ENCODE measurements around the gene SPOCK3.
"Not testable (repeated sequence)": the region's sequence is repeated elsewhere in the genome, so short reads cannot be mapped to it uniquely, and the experiment has no call there.

The SPOCK3 gene

DNA sequence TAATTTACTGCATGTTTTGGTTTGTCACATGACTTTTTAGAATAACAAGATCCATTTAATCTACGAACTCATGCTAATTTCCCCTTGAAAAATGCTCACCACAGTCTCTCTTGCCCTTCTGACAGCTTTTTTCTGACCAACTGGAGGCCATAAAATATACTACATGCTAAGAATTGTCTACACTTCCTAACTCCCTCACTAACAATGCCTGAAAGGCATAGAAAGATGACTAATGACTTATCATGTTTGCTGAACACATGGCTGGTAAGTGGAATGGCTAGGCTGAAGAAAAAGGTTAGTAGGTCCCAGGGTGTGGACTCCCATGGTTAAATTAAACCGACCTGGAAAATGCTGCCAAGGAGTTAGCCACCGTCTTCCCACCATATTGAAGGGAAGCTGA is 309.9 kb downstream of the SPOCK3 start:
- no peak for DNase-seq

DNA sequence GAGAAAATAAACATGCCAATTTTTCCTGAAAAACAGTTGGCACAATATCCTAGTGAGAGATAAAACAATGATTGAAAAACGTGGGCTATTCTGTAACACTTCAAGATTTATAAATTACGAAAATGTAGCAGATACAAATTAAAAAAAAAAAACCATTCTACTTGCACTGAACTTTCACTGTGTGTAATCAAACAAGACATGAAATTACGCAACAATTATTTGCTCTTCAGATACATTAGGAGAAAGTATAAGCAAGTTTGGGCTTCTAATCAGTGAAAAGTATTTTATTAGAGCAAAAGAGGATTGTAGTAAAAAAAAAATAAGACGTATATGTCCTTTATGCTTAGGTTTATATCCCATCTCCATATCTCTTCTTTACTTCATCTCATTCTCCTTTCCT is 320.4 kb downstream of the SPOCK3 start:
- DNase-seq: no peak

DNA sequence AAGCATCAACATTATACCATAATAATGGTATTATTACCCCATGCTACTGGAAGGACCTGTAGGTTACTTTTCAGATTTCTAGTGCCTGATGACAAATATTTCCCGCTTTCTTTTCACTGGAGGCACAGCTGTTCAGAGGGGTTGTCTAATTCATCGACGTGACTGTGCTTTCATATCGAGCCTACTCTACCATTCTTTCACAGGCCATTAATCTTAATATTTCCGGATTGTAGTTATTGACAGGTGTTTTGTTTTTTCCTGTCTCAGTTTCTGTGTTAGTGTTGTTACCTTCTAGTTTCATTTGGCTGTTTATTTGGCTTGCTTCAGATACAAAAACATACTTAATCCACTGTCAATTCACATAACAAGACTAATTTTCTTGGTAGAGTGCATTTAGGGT is 330.9 kb downstream of the SPOCK3 start:
- no peak for DNase-seq

- DNase-seq: no peak
Measured at GRCh38 chr4:166902941-166903340, 331.4 kb downstream of the SPOCK3 start.

DNA sequence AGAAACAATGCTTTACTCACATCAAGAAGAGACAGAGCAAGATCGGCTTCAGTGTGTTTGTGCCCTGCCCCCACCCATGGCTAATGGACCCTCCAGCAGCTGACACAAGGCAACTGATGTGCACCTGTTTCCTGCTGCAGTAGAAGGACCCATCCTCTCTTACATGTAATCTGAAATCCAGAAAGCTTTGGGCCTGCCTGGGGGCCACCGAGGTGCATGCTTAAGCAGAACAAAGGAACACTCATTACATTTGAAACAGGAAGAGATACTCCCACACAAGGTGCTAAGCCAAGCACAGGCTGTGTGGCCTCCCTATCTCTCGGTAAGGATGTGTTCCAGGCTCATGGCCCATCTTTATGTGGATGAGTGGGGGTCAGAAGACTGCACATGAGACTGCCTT is 338.0 kb downstream of the SPOCK3 start:
- no peak for DNase-seq

GRCh38 chr4:166895771-166896170 is 338.5 kb downstream of the SPOCK3 start:
- no peak for DNase-seq

GRCh38 chr4:166887457-166887856 is 346.8 kb downstream of the SPOCK3 start:
- DNase-seq: no peak

DNA sequence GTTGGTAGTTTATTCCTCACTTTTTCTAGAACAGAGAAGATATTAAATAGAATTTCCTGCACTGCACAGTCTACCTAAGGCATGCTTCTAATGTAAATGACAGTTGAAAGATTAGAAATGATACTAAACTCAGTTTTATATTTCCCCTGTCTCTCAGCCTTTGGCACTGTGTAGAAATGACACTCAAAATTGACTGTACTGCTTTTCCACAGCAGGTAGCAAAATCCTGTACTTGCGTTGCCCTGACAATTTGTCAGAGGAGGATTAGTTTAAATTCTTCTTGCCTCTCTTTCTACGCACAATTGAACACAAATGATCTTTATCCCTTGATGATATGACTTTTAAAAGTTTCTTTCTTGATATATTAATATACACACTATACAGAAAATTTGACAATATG is 347.6 kb downstream of the SPOCK3 start:
- no peak for DNase-seq

GRCh38 chr4:166882221-166882620 is 352.1 kb downstream of the SPOCK3 start:
- no peak for DNase-seq

GRCh38 chr4:166875821-166876220 is 358.5 kb downstream of the SPOCK3 start:
- no peak for DNase-seq

DNA sequence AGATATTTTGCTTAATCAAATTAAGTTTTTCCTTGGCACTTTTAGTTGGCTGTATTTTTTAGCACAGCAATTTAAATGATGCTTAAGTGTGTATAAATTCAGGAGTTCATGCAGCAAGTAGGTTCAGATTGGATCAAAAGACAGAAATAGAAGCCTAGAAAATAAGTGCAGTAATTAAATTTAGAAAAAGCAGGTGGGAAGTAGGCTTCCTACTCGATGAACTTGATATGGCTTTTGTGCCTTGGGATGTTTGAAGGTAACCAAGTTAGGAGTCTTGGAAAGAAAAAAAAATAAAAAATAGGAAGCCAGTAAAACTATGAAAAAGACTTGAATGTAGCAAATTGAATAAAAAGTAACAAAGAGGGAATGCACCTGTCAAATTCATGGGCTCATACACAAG is 372.3 kb downstream of the SPOCK3 start:
- no peak for DNase-seq

GRCh38 chr4:166850398-166850797 is 383.9 kb downstream of the SPOCK3 start:
- DNase-seq: not testable (repeated sequence)

DNA sequence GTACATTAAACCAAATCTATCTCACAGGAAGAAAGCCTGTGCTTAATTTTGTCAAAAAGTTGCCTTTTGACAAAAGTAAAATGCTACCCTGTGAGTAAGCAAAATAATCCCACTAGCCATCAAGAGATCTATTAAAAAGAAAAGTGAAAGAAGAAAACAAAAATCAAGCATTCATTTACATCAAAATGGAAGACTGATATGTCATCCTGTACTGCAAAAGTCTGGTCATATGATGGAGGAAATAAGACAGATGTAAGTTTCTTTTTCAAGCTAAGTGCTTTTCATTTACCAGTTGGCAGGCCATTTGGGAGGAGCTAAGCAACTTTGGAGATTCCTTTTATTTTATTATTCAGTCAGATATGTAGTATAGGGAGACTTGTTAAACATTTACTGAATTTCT is 387.4 kb downstream of the SPOCK3 start:
- no peak for DNase-seq

DNA sequence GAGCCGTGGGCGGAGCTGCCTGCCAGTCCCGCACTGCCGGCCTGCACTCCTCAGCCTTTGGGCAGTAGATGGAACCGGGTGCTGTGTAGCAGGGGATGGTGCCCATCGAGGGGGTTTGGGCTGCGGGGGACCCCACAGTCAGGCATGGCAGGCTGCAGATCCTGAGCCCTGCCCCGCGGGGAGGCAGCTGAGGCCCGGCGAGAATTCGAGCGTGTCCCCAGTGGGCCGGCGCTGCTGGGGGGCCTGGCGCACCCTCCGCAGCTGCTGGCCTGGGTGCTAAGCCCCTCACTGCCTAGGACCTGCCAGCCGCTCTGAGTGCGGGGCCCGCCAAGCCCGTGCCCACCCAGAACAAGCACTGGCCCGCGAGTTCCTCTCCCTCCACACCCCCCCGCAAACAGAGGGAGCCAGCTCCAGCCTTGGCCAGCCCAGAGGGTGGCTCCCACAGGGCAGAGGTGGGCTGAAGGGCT is 391.5 kb downstream of the SPOCK3 start:
- no peak for DNase-seq

DNA sequence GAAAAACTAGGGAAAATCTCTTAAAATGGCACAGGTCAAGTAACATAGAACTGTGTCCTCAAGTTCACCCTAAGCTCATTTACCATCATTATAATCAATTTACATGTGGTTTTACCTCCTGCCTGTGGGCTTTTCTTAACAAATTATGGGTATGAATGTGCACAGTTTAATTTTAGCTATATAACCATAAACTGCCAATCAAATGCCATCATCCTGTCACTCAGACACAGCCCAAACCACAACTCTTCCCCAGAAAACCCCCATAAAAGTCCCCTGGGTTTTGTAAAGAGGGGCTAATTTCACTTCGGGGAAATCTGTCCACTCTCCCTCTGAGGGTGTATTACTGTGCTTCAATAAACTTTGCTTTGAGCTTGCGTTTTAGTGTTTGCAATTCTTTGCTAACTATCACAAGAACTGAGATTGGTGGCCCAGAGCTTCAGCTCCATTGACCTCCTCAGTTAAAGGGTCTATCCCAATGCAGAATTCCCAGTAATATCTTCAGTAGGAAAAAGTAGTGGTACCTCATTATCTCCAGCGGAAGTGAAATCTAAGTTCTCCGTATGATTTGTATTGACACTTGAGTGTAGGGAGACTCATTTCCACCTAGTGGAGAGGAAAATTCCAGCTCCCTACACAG is 394.6 kb downstream of the SPOCK3 start:
- DNase-seq: no peak

DNA sequence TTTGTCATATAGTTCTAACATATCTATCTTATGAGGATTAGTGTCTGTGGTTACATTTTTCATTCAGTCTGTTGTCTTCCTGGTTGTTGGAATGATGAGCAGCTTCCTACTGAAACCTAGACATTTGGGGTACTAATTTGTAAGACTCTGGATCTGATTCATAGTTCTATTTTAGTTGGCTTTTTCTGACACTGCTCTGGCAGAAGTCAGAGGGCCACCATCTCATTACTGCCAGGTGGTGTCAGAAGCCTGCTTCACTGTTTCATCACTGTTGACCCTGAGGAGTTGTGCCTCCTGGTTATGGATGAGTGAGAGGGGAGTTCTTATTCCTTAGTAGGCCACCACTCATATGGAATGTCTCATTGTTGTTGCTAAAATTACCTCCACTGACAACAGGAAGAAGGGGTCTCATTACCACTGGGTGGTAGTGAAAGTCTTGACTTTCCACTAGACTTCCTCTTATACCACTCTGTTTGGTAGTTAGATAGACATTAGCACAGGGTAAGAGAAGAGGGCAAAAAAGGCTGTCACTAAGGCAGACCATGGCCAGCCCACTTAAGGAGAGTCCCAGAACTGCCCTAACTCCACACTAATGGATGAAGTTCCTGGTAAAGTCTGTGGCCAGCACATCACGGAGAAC is 395.2 kb downstream of the SPOCK3 start:
- no peak for DNase-seq

DNA sequence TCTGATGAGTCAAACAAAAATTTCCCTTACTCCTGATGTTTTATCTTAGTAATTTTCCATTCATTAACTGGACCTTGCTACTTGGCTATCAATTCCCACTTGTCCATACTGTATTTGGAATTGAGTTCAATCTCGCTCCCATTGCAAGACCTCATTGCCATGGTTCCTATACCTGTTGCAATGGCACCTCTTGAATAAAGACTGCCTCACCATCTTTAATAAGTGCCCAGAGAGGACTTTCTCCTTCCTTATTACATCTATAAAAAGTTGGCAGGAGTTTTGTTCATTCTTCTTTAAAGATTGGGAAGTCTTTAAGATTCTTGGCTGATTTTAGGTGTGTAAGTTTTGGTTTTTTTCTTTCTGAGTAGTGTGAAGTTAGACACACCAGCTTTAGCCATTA is 397.4 kb downstream of the SPOCK3 start:
- no peak for DNase-seq

DNA sequence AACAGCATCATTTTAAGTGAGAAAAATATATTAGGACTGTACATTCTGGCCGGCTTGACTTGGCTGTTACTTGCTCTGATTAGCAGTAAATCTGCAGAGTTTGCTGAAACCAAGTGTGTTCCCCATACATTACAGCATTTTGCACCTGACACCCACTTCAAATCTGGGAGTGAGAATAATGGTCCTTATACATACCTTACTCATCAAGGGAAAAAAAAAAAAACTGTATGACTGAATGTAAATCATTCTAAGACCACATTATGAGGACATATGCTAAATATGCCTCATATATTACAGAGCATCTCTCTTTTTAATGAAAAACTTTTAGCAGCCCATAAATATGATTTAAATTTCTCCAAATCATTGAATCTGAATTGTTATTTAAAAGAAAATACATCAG is 406.7 kb downstream of the SPOCK3 start:
- DNase-seq: no peak

DNA sequence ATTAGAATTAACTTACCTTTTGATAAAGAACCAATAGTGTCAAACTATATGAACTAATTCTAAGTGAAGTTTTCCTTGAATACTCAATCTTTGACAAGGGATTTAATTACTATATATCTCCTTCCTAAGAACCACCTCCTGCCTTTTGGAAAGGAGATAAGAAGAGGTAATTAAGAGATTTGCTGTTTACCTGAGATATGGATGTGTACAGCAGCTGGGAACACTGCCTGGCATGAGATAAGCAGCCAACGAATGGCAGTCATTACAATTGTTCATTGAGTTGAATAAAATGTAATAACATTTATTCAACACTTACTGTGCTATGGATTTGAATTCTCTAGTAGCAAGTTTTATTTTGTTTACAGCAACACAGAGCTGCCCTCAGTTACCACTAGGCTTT is 407.1 kb downstream of the SPOCK3 start:
- DNase-seq: no peak

- DNase-seq: no peak
Measured at GRCh38 chr4:166823848-166824247, 410.4 kb downstream of the SPOCK3 start.

GRCh38 chr4:166823126-166823525 is 411.2 kb downstream of the SPOCK3 start:
- DNase-seq: no peak

- no peak for DNase-seq
Measured at GRCh38 chr4:166822386-166822785, 411.9 kb downstream of the SPOCK3 start.

DNA sequence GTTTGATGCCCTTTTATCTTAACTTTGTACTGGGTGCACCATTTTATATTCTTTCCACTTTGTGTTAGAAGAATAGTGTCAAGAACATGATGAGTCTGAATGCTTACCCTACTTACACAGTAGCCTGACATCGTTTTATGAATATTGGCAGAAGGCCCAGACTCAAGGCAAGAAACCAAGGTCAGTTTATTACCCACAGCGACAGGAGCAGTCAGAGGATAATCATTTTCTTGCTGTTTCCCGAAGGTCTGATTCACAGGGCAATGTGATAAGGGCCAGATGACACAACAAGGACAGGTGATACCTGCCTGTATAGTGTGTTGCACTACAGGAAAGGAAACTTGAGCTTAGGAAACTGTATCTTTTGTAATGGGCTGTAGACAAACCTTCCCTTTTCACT is 417.4 kb downstream of the SPOCK3 start:
- DNase-seq: no peak

GRCh38 chr4:166808380-166808779 is 425.9 kb downstream of the SPOCK3 start:
- no peak for DNase-seq

DNA sequence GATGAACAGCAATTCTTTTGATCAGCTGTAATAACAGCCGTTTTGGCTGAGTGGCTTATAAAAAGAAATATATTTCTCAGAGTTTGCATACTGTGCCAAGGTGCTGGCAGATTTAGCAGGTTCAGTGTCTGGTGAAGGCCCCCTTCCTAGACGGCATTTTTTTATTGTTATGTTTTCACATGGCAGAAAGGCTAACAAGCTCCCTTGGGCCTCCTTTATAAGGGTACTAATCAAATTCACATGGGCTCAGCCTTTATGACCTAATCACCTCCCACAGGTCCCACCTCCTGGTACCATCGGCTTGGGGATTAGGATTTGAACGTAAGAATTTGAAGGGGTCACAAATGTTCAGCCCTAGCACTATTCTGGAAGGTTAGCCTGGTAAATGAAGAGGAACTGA is 431.9 kb downstream of the SPOCK3 start:
- no peak for DNase-seq

Data from GDM1 (cell line).